AG04450 (cell line): ENCODE results near the gene POPDC2. TPM values are rescaled to one million over a fixed set of nuclear protein-coding genes. Genes with fewer than 3 reads are reported as not detected.

Experiments
- CTCF ChIA-PET: fragments of 300-600, 350-600 bp; formaldehyde crosslinking; extraction: SDS; loops from one replicate; lab custom pipeline; 2022; ENCODE audit warnings: antibody characterized with exemption, inconsistent platforms; lab: Charles Lee
- POLR2A ChIA-PET: fragments of 350-600 bp; formaldehyde crosslinking; extraction: SDS; loops from one replicate; lab custom pipeline; 2021; ENCODE audit warnings: antibody characterized with exemption, inconsistent platforms; lab: Yijun Ruan, JAX
- DNase-seq: peaks from one replicate; pipeline ENCODE4 v3.0.0-alpha.2; 2011; ENCODE audit warnings: low read depth, low spot score
- H3K27ac ChIP-seq: one replicate; pipeline ENCODE4 v1.5.1; 2012; ENCODE audit warnings: low read depth, low read length, control low read depth
- H3K27me3 ChIP-seq: one replicate; pipeline ENCODE4 v1.6.0; 2012; ENCODE audit warnings: low read length; ENCODE audit not compliant: control insufficient read depth, insufficient read depth
- H3K4me3 ChIP-seq: 2 replicates; pipeline ENCODE4 v1.5.1; 2011; ENCODE audit warnings: mild to moderate bottlenecking, low read depth, low read length, control low read depth
- H3K9me3 ChIP-seq: 2 replicates; pipeline ENCODE4 v1.5.1; 2012; ENCODE audit warnings: low read length; ENCODE audit not compliant: control insufficient read depth, insufficient read depth
- polyA plus RNA-seq: library from polyadenylated mRNA; depleted of rRNA; stranded (reverse); fragments of >200 nt; gene quantifications from 2 replicates; pipeline ENCODE4 v1.2.3, GENCODE V29; 2011
- TF ChIP-seq, protein P1 (sequence below): IDR thresholded peaks from 2 replicates; pipeline ENCODE4 v1.5.1; 2011; ENCODE audit warnings: low read depth, low read length, control low read depth, inconsistent platforms

POPDC2 gene
- polyA plus RNA-seq, 1 experiment, result 0.43 TPM

DNA sequence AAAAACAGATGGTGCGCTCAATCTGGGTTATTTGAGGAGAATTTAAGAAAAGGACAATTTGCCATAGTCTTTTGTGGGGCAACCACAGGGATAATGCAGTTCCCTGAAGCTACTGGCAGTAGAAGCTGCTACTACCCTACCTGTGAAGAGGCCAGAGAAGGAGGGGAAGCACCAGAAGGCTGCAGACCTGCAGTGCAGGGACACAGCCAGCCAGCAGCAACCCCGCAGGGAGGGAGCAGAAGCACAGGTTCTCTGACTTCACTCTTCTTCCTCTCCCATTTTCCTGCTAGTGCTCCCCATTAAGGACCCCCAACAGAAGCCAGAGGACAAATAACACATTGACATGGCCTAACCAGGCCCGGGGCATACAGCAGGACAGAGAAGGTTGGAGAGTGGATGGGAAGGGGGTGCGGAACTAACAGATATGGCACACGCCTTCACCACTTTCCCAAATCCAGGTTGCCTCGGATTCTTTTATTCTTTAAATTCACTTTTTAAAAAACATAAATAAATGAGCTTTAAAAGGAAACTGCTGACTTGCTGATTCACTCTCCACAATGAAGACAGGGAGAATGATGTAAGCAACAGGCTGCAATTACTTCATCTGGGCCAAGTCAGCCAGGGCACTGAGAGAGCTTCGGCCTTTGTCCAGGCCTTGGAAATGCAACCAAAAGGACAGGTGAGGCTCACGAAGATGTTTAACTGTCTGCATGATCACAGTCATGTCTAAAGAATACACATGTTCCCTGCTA is 30.1 kb downstream of the POPDC2 start:
- Histone ChIP-seq H3K9me3 (no peaks in the 10 kb centered on the region), H3K4me3 (no peak overlapping the region), H3K27me3 (peaks cover 13% of the 10 kb centered on the region), H3K27ac (peak overlapping the region; percentile 71)
- CTCF ChIA-PET, result interaction anchor here (0.6 kb wide), 1 partner anchor 38 kb away, joined by 3 read pairs; no protein-coding TSS in a partner anchor
- POLR2A ChIA-PET, result no interaction called here
- TF ChIP-seq, protein P1, sequence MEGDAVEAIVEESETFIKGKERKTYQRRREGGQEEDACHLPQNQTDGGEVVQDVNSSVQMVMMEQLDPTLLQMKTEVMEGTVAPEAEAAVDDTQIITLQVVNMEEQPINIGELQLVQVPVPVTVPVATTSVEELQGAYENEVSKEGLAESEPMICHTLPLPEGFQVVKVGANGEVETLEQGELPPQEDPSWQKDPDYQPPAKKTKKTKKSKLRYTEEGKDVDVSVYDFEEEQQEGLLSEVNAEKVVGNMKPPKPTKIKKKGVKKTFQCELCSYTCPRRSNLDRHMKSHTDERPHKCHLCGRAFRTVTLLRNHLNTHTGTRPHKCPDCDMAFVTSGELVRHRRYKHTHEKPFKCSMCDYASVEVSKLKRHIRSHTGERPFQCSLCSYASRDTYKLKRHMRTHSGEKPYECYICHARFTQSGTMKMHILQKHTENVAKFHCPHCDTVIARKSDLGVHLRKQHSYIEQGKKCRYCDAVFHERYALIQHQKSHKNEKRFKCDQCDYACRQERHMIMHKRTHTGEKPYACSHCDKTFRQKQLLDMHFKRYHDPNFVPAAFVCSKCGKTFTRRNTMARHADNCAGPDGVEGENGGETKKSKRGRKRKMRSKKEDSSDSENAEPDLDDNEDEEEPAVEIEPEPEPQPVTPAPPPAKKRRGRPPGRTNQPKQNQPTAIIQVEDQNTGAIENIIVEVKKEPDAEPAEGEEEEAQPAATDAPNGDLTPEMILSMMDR, result no peak
- DNase-seq, result no peak

DNA sequence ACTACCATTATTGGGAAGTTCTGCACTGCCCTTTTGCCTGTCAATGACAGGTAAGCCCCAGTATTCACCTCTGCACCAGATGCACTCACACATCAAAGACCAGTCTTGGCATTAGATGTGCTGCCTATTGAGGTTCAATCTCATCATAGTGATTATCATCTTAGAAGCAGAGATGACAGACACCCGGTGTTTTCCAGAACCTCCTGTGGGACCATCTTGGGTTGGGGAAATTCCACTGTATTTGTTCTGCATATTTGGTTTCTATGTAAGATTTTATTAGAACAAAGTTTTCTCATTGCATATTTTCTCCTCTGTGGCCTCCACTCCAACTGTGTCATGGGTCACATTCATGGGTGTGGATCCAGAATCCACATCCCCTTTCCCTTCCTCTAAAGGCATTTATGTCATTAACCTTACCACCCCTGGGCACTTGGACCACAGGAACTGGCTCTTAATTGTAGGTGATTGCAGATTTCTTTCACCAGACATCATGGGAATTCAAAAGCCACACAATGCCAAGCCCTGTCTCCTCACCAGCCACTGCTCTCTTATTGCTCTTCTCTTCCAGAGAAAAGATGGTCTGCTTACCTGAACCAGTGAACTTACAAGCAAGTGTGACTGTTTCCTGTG is 31.5 kb downstream of the POPDC2 start:
- H3K4me3 ChIP-seq, result no peak overlapping the region
- ChIA-PET CTCF (no interaction called here), POLR2A (no interaction called here)
- no peak overlapping the region for H3K27ac ChIP-seq
- DNase-seq, result no peak
- no peaks in the 10 kb centered on the region for H3K9me3 ChIP-seq
- TF ChIP-seq, protein P1, result no peak
- peaks cover 13% of the 10 kb centered on the region for H3K27me3 ChIP-seq

DNA sequence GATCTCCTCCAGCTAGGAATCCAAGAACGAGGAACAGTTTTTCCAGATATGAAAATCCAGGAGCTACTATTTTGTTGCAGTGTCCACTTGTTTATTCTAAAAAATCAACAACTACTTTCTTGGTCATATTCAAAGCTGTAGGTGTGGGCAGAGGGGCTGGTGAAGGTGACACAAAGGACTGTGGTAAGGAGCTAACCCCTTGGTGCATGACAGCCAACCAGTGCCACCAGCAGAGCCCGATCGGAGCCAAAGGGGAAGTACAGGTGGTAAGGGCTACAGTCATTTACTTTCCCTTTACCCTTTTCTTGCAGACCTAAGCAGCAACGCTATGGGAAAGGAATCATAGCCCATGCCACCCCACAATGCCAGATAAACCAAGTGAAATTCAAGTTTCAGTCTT is 32.0 kb downstream of the POPDC2 start:
- H3K9me3 ChIP-seq, result no peaks in the 10 kb centered on the region
- peaks cover 13% of the 10 kb centered on the region for H3K27me3 ChIP-seq
- DNase-seq, result no peak
- TF ChIP-seq, protein P1, result no peak
- H3K27ac ChIP-seq, result no peak overlapping the region
- ChIA-PET POLR2A (no interaction called here), CTCF (no interaction called here)
- H3K4me3 ChIP-seq, result no peak overlapping the region

DNA sequence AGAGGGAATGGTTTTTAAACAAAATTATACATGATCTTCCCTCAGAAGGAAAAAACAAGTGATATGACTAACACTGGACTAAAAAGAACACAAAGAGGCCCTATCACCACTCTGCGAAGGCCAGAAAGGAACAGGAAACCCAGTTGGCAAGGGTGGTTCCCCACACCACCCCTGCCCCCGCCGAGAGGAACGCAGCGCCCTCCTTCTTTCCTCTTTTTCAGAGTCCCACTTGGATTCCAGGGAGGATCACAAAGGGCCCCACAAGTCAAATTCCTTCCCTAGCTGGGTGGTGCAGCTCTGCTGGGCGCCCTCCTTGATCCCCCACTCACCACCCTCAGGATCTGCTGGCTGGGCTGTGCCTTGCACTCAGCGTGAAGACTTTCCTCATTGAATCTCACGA is 32.9 kb downstream of the POPDC2 start:
- Histone ChIP-seq H3K4me3 (no peak overlapping the region), H3K27ac (no peak overlapping the region), H3K27me3 (peaks cover 13% of the 10 kb centered on the region), H3K9me3 (no peaks in the 10 kb centered on the region)
- TF ChIP-seq, protein P1, result no peak
- POLR2A ChIA-PET, result no interaction called here
- CTCF ChIA-PET, result no interaction called here
- no peak for DNase-seq

DNA sequence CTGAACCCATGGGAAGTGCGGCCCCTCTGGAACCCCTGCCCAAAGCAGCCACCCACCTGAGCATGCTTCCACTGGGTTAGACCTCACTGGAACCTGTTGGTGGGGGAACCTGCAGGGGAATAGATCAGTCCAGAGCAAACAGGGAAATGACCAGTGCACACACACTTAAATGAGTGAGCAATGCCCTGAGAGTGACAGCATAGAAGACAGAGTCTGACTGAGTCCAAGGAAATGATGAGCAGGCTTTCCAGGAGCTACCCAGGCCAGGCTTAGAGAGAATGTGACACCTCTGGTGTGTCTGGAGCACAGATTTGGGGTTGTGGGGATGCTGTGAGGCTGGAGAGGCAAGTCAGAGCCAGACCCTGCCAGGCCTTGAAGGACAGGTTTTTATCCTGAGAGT is 34.2 kb downstream of the POPDC2 start:
- ChIA-PET POLR2A (no interaction called here), CTCF (no interaction called here)
- DNase-seq, result no peak
- H3K4me3 ChIP-seq, result no peak overlapping the region
- no peak overlapping the region for H3K27ac ChIP-seq
- H3K27me3 ChIP-seq, result peaks cover 13% of the 10 kb centered on the region
- no peaks in the 10 kb centered on the region for H3K9me3 ChIP-seq
- TF ChIP-seq, protein P1, result no peak
